HG03045 (cell line): ENCODE results near the gene C4orf51.
"Not testable (repeated sequence)": the region's sequence is repeated elsewhere in the genome, so short reads cannot be mapped to it uniquely, and the experiment has no call there.

Experiments
- ATAC-seq: cut with Tn5 transposase; IDR thresholded peaks from one replicate; pipeline ENCODE4 v1.9.1; 2021; ENCODE audit warnings: mild to moderate bottlenecking, moderate library complexity; ENCODE audit not compliant: unreplicated experiment

C4orf51 gene

GRCh38 chr4:145679991-145680455 lies at the start of gene C4orf51:
TSS of gene C4orf51 (plus strand) at chr4:145680146. CDS start at chr4:145680204, 58 bp downstream.
- ATAC-seq = no peak

GRCh38 chr4:145635117-145635516 lies 44.8 kb upstream of the C4orf51 start:
- ATAC-seq = no peak

DNA sequence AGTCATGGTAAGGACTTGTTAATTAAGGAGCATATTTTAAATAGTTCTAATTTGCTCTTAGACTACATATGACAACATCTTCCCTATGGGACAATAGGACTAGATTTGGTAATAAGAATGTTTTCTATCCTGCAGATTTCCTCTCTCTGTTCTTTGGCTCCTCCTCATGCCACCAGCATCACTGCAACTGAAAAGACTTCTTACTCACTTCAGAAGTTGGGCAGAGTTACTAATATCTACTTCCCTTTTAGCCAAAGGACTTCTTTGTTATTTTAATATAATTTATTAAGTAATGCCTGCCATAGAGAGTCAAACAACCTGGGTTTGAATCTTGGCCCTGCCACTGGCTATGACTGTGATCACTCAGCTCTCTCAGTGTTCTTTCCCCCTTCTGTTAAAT lies 44.3 kb upstream of the C4orf51 start:
- no peak for ATAC-seq

GRCh38 chr4:145639186-145639698 lies 40.7 kb upstream of the C4orf51 start:
- no peak for ATAC-seq

GRCh38 chr4:145640236-145640635 lies 39.7 kb upstream of the C4orf51 start:
- ATAC-seq = not testable (repeated sequence)

- ATAC-seq = no peak
Measured at GRCh38 chr4:145643295-145643694, 36.7 kb upstream of the C4orf51 start.

GRCh38 chr4:145644699-145645098 lies 35.2 kb upstream of the C4orf51 start:
- ATAC-seq = no peak

- ATAC-seq = no peak
Measured at GRCh38 chr4:145656156-145656555, 23.8 kb upstream of the C4orf51 start.

GRCh38 chr4:145660064-145660463 lies 19.9 kb upstream of the C4orf51 start:
- no peak for ATAC-seq

DNA sequence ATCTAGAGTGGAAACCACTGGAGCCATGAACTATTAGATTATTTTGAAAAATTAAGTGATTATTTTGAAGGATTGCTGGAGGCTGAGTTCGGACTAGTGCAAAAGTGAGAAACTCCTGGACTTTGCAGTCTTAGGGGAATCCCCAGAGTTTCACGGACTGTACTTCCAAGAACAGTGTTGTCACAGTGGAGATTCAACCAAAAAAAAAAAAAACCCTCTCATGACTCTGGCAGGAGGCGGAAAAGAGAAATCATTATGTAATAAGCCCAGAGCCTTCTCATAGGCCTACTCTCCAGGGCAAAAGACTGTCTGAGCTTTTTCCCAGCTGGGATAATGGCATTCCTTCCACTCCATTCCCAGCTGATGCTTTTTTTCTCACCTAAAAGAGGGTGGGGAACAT lies 16.8 kb upstream of the C4orf51 start:
- no peak for ATAC-seq

GRCh38 chr4:145665773-145666172 lies 14.2 kb upstream of the C4orf51 start:
- no peak for ATAC-seq

DNA sequence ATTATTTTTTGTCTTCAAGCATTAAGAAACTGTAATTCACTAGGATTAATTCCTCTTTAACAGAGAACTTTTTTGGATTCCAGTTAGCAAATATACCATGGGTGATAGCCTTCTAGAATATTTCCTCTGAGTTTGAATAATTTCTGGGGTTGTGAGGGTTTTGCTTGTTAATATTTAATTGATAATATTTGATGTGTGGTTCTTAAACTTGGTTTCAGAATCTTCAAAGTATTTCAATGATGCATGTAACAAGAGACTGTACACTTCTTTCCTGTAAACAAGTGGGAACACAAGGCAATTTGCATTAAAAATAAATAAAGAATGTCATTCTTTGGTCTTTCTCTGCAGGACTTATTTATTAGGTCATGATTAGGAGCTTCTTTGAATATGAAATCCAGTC lies 9.5 kb upstream of the C4orf51 start:
- ATAC-seq = no peak

DNA sequence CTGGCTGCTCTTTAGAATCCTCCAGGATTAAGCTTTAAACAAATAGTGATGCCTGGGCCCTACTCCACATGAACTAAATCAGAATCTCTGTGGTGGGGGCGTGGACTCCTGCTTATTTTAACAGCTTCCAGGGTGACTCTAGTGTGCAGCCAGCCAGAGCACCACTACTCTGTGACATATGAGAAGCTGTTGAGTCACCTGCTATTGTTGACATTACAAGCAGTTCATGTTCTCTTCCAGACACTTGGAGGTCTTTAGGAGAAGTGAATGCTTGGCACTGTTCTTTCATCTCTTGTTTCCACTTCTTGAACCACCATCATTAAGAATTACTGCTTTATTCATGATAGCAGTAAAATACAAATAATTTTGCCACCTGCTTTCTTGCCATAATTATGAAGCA lies 426 bp upstream of the C4orf51 start:
- no peak for ATAC-seq

- no peak for ATAC-seq
Measured at GRCh38 chr4:145680902-145681301, 956 bp downstream of the C4orf51 start.

GRCh38 chr4:145681518-145681917 lies 1.6 kb downstream of the C4orf51 start:
- ATAC-seq = no peak

DNA sequence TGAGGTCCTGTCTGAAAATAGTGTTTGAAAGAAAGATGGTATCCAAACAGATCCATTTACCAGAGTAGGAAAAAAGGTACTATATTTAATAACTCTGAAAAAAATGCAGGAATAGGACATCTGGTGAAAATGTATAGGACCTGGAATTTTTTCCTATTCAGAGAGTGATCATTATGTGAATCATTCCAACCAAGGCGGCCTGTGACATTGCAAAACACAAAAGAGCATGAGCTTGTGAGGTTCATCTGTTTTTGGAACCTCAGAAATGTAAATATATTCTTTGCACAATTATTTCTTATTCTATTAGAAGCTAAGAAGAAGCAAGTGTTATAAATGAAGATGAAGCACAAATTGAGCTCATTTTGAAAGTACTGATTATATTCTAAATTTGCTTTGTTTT lies 2.0 kb downstream of the C4orf51 start:
- ATAC-seq = no peak

DNA sequence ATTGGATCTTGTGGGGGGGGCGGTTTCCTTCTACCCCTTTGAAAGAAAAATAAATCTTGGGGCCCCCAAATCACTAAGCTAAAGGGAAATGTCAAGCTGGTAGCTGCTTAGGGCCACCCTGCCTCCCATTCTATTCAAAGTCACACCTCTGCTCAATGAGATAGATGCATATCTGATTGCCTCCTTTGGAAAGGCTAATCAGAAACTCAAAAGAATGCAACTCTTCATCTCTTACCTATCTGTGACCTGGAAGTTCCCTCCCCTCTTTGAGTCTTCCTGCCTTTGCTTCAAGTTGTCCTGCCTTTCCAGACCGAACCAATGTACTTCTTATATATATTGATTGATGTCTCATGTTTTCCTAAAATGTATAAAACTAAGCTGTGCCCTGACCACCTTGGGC lies 7.0 kb downstream of the C4orf51 start:
- no peak for ATAC-seq

GRCh38 chr4:145690610-145691009 lies 10.7 kb downstream of the C4orf51 start:
- no peak for ATAC-seq

- ATAC-seq = not testable (repeated sequence)
Measured at GRCh38 chr4:145691416-145691815, 11.5 kb downstream of the C4orf51 start.

DNA sequence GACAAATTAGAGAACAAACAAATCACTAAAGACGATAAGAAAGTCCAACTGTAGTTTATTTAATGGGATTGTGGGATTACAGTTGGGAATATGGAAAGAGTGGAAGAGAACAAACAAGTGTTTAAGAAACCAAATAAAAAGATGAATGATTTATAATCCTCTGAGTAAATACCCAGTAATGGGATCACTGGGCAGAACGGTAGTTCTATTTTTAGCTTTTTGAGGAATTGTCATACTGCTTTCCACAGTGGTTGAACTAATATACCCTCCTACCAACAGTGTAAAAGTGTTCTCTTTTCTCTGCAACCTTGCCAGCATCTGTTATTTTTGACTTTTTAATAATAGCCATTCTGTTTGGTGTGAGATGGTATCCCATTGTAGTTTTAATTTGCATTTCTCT lies 15.0 kb downstream of the C4orf51 start:
- ATAC-seq = no peak

DNA sequence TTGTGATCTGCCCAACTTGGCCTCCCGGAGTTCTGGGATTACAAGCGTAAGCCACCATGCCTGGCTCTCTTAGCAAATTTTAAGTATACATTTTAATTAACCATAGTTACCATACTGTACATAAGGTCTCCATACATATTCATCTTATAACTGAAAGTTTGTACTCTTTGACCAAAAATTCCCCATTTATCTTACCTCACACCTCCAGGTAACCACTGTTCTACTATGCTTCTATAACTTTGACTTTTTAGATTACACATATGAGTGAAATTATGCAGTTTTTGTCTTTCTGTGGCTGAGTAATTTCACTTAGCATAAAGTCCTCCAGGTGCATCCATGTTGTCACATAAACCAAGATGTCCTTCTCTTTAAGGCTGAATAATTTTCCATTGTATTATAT lies 17.4 kb downstream of the C4orf51 start:
- ATAC-seq = no peak

DNA sequence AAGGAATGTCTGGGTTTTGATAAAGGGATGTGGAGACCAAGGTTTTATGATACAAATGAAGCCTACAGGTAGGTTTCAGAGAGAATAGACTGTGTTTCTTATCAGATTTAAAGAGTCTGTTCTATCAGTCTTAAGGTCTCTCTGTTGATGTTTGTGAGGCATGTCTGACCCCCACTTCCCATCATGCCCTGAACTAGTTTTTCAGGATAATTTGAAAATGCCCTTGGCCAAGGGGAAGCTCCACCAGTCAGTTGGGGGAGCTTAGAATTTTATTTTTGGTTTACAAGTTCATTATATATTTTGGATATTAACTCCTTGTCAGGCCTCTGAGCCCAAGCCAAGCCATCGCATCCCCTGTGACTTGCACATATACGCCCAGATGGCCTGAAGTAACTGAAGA lies 18.6 kb downstream of the C4orf51 start:
- ATAC-seq = no peak

GRCh38 chr4:145703850-145704497 lies 24.0 kb downstream of the C4orf51 start:
- ATAC-seq = no peak
